ENCODE data around the gene HOXA9.

DNA sequence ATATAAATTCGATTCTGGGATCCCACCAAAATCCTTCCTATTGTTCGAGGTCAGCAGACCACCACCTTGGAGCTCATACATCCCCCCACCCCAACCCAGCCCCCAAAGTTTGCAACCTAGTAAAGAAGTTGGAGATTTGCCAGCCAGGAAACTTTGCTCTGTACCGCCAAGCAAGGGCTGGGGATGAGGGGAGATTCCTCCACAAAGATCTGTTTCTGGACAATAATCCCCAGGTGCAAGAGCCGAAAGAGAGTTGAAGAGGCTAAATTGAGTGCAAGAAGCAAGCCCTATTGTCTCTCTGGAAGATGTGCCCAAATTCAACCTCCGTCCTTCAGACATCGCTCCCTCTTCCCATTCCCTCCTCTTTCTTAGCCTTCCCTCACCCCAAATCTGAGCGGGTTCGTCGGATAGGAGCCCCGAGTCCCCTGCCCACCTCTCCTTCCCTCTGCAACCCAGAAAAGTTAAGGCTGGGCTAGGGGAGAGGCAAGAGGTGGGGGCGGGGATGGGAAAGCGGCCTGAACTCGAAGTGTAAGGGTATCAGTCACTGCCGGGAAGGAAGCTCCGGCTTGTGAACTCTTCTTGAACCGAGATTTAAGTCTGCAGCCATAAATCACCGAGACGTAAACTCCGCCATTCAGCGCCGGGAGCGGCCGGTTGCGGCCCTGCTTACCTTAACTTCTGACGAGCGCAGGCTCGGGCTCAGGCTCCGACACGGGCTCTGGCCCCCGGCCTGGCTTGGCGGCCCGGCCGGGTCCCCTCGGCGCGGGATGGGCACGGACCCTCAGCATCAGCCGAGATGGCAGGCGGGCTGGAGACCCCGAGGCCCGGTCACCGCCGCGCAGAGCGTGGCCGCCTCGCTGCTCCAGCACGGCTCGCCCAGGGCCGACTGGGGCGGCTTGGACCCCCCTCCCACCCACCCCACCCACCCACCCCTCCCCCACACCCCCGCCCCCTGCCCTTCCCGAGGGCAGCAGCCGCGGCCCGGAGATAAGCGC is 52.1 kb downstream of the HOXA9 start:
- TF ChIP-seq, protein P1, sequence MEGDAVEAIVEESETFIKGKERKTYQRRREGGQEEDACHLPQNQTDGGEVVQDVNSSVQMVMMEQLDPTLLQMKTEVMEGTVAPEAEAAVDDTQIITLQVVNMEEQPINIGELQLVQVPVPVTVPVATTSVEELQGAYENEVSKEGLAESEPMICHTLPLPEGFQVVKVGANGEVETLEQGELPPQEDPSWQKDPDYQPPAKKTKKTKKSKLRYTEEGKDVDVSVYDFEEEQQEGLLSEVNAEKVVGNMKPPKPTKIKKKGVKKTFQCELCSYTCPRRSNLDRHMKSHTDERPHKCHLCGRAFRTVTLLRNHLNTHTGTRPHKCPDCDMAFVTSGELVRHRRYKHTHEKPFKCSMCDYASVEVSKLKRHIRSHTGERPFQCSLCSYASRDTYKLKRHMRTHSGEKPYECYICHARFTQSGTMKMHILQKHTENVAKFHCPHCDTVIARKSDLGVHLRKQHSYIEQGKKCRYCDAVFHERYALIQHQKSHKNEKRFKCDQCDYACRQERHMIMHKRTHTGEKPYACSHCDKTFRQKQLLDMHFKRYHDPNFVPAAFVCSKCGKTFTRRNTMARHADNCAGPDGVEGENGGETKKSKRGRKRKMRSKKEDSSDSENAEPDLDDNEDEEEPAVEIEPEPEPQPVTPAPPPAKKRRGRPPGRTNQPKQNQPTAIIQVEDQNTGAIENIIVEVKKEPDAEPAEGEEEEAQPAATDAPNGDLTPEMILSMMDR (IDR thresholded peaks at IDR 0.05; ENCODE audit: low read length): no peak
- no peak for TF ChIP-seq EZH2 (optimal IDR thresholded peaks at IDR 0.05; ENCODE audit: low read depth, low read length)

Data from MM.1S (cell line).